ENCODE data around the gene DIPK1B. TPM values are rescaled to one million over a fixed set of nuclear protein-coding genes. Genes with fewer than 3 reads are reported as not detected.
"Not testable (repeated sequence)": the region's sequence is repeated elsewhere in the genome, so short reads cannot be mapped to it uniquely, and the experiment has no call there.

DIPK1B gene
- total RNA-seq, 4 donors from 2014 or later, result 4.4 to 12.8 (median 7.5) TPM

- TF ChIP-seq, protein P1, sequence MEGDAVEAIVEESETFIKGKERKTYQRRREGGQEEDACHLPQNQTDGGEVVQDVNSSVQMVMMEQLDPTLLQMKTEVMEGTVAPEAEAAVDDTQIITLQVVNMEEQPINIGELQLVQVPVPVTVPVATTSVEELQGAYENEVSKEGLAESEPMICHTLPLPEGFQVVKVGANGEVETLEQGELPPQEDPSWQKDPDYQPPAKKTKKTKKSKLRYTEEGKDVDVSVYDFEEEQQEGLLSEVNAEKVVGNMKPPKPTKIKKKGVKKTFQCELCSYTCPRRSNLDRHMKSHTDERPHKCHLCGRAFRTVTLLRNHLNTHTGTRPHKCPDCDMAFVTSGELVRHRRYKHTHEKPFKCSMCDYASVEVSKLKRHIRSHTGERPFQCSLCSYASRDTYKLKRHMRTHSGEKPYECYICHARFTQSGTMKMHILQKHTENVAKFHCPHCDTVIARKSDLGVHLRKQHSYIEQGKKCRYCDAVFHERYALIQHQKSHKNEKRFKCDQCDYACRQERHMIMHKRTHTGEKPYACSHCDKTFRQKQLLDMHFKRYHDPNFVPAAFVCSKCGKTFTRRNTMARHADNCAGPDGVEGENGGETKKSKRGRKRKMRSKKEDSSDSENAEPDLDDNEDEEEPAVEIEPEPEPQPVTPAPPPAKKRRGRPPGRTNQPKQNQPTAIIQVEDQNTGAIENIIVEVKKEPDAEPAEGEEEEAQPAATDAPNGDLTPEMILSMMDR (IDR thresholded peaks at IDR 0.05), result no peak
- no peak for DNase-seq (ENCODE audit: low spot score)
- ATAC-seq (ENCODE audit: low FRiP score), result no peak
Measured at GRCh38 chr9:136762221-136762691, 49.9 kb downstream of the DIPK1B start.

GRCh38 chr9:136762915-136763648 lies 50.7 kb downstream of the DIPK1B start:
- DNase-seq (ENCODE audit: low spot score) (no peak), ATAC-seq (ENCODE audit: low FRiP score) (no peak)
- TF ChIP-seq, protein P1 (IDR thresholded peaks at IDR 0.05), result no peak

DNA sequence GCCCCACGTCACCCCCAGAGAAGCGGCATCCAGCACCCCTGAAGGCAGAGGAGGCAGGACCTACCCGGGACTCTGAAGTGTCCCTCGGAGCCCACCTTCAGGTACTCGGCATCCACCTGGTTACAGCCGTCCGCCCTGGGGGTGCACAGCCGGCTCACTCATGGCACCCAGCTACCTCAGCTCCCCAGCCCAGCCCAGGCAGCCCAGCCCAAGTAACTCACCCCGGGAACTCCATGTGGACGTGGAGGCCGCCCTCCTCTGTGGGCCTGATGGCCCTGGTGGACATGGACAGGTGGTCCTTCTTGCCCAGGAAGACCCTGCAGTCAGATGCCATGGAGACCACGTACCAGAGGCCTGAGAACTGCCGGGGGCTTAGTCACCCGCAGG lies 51.3 kb downstream of the DIPK1B start:
- ATAC-seq (ENCODE audit: low FRiP score) (no peak), DNase-seq (ENCODE audit: low spot score) (no peak)
- TF ChIP-seq, protein P1 (IDR thresholded peaks at IDR 0.05), result no peak

DNA sequence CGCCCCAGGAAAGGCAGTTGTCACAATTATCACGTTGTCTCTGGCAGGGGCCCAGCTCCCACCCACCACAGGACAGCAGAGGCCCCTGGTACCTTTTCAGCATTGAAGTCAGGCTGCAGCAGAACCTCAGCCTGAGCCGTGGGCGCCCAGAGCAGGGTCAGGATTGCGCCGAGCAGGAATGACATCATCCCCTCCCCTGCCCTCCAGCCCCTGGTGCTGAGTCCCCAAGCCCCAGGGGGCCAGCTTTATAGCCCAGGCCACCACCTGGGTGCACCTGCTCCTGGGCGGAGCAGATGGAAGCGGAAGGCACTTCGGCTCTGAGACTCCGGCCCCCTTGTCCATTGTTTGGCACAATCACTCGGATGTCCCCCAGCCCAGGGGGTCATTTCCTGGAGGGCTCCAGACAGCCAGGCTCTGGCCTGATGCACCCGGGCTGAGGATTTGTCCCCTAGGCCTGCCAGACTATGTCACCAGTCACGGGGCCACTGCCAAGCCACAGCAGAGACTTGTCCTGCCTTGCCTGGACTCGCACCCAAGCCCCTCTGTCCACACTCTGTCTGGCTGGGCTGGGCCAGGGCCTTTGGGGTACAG lies 52.0 kb downstream of the DIPK1B start, which contains the start of gene LCN15:
Gene LCN15 (minus strand): TSS at position 218 of the 591 bp plus-strand sequence. CDS start 30 bp downstream, at position 188.
- ATAC-seq (ENCODE audit: low FRiP score), result no peak

GRCh38 chr9:136765041-136765440 lies 52.7 kb downstream of the DIPK1B start:
- ATAC-seq (ENCODE audit: low FRiP score) (no peak), DNase-seq (ENCODE audit: low spot score) (no peak)
- TF ChIP-seq, protein P1 (IDR thresholded peaks at IDR 0.05), result no peak

More for the DNA sequence above, 52.0 kb downstream of the DIPK1B start, which contains the start of gene LCN15:
- no peak for DNase-seq (ENCODE audit: low spot score)
- TF ChIP-seq, protein P1 (IDR thresholded peaks at IDR 0.05), result no peak

DNA sequence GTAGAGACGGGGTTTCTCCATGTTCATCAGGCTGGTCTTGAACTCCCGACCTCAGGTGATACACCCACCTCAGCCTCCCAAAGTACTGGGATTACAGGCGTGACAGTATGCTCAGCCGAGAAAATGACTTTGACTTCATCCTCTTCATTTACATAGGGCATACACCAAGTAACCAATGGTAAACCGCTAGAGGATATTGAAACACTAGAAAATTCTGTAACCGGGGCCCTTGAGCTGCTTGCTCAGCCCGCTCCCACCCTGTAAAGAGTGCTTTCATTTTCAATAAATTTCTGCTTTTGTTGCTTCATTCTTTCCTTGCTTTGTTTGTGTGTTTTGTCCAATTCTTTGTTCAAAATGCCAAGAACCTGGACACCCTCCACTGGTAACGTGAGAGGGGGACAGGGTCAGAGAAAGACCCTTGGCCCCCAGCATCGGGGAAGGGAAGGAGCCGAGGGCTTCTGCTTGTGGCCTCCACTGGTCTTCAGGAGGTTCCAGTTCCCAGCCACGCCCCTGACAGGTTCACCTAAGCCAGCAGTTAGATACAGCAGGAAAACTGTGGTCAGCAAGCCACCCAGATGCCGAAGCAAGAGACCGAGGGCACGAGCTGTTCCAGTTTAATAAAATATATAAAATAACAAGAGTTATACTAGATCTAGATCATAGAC lies 53.5 kb downstream of the DIPK1B start:
- ATAC-seq (ENCODE audit: low FRiP score), result not testable (repeated sequence)

DNA sequence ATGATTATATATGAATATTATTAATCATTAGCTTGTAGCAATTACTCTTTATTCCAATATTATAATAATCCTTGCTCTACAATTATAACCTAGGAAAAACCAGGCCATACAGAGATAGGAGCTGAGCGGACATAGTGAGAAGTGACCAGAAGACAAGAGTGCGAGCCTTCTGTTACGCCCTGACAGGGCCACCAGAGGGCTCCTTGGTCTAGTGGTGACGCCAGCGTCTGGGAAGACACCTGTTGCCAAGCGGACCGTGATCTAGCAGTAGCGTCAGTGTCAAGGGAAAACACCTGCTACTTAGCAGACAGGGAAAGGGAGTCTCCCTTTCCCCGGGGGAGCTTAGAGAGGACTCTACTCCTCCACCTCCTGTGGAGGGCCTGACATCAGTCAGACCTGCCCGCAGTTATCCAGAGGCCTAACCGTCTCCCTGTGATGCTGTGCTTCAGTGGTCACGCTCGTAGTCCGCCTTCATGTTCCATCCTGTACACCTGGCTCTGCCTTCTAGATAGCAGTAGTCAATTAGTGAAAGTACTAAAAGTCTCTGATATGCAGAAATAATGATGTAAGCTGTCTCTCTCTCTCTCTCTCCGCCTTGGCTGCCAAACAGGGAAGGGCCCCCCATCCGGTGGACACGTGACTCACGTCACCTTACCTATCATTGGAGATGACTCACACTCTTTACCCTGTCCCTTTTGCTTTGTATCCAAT lies 54.2 kb downstream of the DIPK1B start:
- DNase-seq (ENCODE audit: low spot score); ATAC-seq (ENCODE audit: low FRiP score): not testable (repeated sequence)

More for the DNA sequence above, 53.5 kb downstream of the DIPK1B start:
- not testable (repeated sequence) for DNase-seq (ENCODE audit: low spot score)
